ENCODE results near the gene HHEX. TPM values are rescaled to one million over a fixed set of nuclear protein-coding genes. Genes with fewer than 3 reads are reported as not detected.

Gene HHEX
- total RNA-seq, 2 donors from 2014 or later: 96.5 to 113 TPM

DNA sequence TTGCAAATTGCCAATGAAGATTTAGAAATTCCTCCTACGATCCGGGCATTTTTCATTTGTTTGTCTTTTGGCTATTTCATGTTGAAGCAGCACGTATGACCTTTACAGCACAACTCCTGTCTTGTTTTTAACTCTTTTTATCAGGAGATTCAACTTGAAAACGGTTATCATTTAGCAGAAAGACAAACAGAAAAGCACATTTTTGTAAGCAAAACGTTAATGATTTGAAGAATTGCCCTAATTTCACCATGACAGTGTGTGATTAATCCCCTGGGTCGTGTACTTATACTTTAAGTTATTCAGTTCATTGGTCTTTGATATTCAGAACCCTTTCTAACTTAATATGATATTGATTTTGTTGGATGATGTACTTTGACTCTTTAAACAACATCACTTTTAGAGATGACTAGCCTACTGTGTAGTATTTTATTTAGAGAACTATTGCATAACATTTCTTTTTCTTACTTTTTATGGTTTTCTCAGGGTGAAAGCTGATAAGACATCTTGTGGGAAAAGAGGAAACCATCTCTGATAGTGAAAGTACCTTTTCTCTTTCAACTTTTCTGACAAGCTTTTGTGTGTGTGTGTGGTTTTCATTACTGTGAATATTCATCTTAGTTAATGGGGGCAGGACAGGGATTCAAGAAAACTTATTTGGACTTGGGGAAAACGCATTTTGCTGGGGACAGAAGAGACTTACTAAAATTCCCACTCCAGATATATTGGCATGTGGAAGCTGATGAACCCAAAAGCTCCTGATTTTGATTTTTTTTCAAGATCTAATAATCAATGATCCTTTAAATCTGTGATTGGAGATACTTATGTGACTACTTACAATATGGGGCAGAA is 8.1 kb downstream of the HHEX start:
- Mint-ChIP-seq H3K4me3 (no peak overlapping the region), H3K36me3 (ENCODE audit: low read depth) (peaks cover 18% of the 10 kb centered on the region), H3K4me1 (peaks cover 51% of the 10 kb centered on the region), H3K27ac (no peak overlapping the region), H3K27me3 (ENCODE audit: insufficient read depth) (peaks cover 48% of the 10 kb centered on the region), H3K9me3 (no peaks in the 10 kb centered on the region)
- no peak overlapping the region for H3K9ac ChIP-seq (ENCODE audit: extremely low read depth, low read length, poor library complexity, severe bottlenecking)
- H3K27me3 ChIP-seq (ENCODE audit: control insufficient read depth, insufficient read depth, low read length, poor library complexity, severe bottlenecking): peaks cover 30% of the 10 kb centered on the region
- peaks cover 9% of the 10 kb centered on the region for H3K4me1 ChIP-seq (ENCODE audit: control insufficient read depth, insufficient read depth, low read length)
- 89 to 91% methylated on average over 5 to 7 of the region's 7 CpGs for WGBS, 2 experiments (ENCODE audit: insufficient coverage in 1 of 2, insufficient read length in 1 of 2)
- peaks cover 16% of the 10 kb centered on the region for H3K36me3 ChIP-seq (ENCODE audit: control insufficient read depth, insufficient read depth, low read length)
- H3K9me3 ChIP-seq (ENCODE audit: control insufficient read depth, low read length): no peaks in the 10 kb centered on the region
- H3K4me3 ChIP-seq (ENCODE audit: low read length): no peak overlapping the region
- H3K27ac ChIP-seq (ENCODE audit: low read depth, low read length): no peak overlapping the region
- no peak for DNase-seq
- TF ChIP-seq, protein P1, sequence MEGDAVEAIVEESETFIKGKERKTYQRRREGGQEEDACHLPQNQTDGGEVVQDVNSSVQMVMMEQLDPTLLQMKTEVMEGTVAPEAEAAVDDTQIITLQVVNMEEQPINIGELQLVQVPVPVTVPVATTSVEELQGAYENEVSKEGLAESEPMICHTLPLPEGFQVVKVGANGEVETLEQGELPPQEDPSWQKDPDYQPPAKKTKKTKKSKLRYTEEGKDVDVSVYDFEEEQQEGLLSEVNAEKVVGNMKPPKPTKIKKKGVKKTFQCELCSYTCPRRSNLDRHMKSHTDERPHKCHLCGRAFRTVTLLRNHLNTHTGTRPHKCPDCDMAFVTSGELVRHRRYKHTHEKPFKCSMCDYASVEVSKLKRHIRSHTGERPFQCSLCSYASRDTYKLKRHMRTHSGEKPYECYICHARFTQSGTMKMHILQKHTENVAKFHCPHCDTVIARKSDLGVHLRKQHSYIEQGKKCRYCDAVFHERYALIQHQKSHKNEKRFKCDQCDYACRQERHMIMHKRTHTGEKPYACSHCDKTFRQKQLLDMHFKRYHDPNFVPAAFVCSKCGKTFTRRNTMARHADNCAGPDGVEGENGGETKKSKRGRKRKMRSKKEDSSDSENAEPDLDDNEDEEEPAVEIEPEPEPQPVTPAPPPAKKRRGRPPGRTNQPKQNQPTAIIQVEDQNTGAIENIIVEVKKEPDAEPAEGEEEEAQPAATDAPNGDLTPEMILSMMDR (conservative IDR thresholded peaks at IDR 0.05): no peak

GRCh38 chr10:92699193-92699517 is 9.4 kb downstream of the HHEX start:
- 40% methylated on average over 3 of the region's 3 CpGs; no CpG with 5 or more reads in 1 of the 2 experiments for WGBS, 2 experiments (ENCODE audit: insufficient coverage in 1 of 2, insufficient read length in 1 of 2)
- Mint-ChIP-seq H3K27ac (peak overlapping the region; percentile 74), H3K4me1 (peaks cover 45% of the 10 kb centered on the region), H3K27me3 (ENCODE audit: insufficient read depth) (peaks cover 48% of the 10 kb centered on the region), H3K4me3 (peak overlapping the region; percentile 65), H3K9me3 (no peaks in the 10 kb centered on the region), H3K36me3 (ENCODE audit: low read depth) (peaks cover 12% of the 10 kb centered on the region)
- no peak for DNase-seq
- Histone ChIP-seq H3K36me3 (ENCODE audit: control insufficient read depth, insufficient read depth, low read length) (peaks cover 6% of the 10 kb centered on the region), H3K27me3 (ENCODE audit: control insufficient read depth, insufficient read depth, low read length, poor library complexity, severe bottlenecking) (peaks cover 19% of the 10 kb centered on the region), H3K4me3 (ENCODE audit: low read length) (peak overlapping the region; percentile 72), H3K4me1 (ENCODE audit: control insufficient read depth, insufficient read depth, low read length) (peaks cover 9% of the 10 kb centered on the region), H3K9ac (ENCODE audit: extremely low read depth, low read length, poor library complexity, severe bottlenecking) (no peak overlapping the region), H3K9me3 (ENCODE audit: control insufficient read depth, low read length) (no peaks in the 10 kb centered on the region), H3K27ac (ENCODE audit: low read depth, low read length) (no peak overlapping the region)
- TF ChIP-seq, protein P1 (conservative IDR thresholded peaks at IDR 0.05): no peak

GRCh38 chr10:92699518-92700381 is 10.0 kb downstream of the HHEX start:
- Mint-ChIP-seq H3K36me3 (ENCODE audit: low read depth) (peaks cover 6% of the 10 kb centered on the region), H3K4me1 (peaks cover 39% of the 10 kb centered on the region), H3K9me3 (no peaks in the 10 kb centered on the region), H3K27me3 (ENCODE audit: insufficient read depth) (peaks cover 44% of the 10 kb centered on the region), H3K27ac (peak overlapping the region; percentile 74), H3K4me3 (peak overlapping the region; percentile 65)
- Histone ChIP-seq H3K4me1 (ENCODE audit: control insufficient read depth, insufficient read depth, low read length) (peaks cover 4% of the 10 kb centered on the region), H3K9ac (ENCODE audit: extremely low read depth, low read length, poor library complexity, severe bottlenecking) (no peak overlapping the region), H3K27me3 (ENCODE audit: control insufficient read depth, insufficient read depth, low read length, poor library complexity, severe bottlenecking) (peaks cover 17% of the 10 kb centered on the region), H3K36me3 (ENCODE audit: control insufficient read depth, insufficient read depth, low read length) (peaks cover under 1% of the 10 kb centered on the region), H3K9me3 (ENCODE audit: control insufficient read depth, low read length) (no peaks in the 10 kb centered on the region), H3K27ac (ENCODE audit: low read depth, low read length) (no peak overlapping the region), H3K4me3 (ENCODE audit: low read length) (peak overlapping the region; percentile 72)
- DNase-seq: peak; percentile 78
- 13 to 17% methylated on average over 8 to 32 of the region's 32 CpGs for WGBS, 2 experiments (ENCODE audit: insufficient coverage in 1 of 2, insufficient read length in 1 of 2)
- TF ChIP-seq, protein P1 (conservative IDR thresholded peaks at IDR 0.05): no peak
